ENCODE measurements around the gene GTF2E1.

DNA sequence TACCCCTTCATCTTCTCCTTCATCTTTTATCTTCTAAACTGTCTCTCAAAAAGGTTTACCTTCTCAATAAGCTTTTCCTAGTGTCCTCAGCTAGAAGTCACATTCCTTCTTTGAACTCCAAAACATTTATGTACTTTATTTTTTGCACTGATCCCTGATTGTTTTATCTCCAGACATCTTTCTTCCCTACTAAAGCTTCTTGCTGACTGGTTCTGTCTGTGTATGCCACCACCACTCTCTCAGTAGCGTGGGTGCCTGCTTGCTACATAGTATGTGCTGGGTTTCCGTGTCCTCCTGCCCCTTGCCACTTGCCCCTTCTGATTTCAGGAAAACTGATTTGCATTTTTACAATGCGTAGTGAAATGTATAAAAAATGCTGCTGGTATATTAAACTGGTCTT is 24.0 kb downstream of the GTF2E1 start:
- TF ChIP-seq BCL11A (IDR thresholded peaks at IDR 0.05; ENCODE audit: low read depth, low read length) = no peak
- TF ChIP-seq POLR2A (IDR thresholded peaks at IDR 0.05; ENCODE audit: low read depth, low read length) = no peak
- no peak for TF ChIP-seq SREBF2 (IDR thresholded peaks at IDR 0.05; ENCODE audit: low read length)
- TF ChIP-seq, protein P1, sequence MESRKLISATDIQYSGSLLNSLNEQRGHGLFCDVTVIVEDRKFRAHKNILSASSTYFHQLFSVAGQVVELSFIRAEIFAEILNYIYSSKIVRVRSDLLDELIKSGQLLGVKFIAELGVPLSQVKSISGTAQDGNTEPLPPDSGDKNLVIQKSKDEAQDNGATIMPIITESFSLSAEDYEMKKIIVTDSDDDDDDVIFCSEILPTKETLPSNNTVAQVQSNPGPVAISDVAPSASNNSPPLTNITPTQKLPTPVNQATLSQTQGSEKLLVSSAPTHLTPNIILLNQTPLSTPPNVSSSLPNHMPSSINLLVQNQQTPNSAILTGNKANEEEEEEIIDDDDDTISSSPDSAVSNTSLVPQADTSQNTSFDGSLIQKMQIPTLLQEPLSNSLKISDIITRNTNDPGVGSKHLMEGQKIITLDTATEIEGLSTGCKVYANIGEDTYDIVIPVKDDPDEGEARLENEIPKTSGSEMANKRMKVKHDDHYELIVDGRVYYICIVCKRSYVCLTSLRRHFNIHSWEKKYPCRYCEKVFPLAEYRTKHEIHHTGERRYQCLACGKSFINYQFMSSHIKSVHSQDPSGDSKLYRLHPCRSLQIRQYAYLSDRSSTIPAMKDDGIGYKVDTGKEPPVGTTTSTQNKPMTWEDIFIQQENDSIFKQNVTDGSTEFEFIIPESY (IDR thresholded peaks at IDR 0.05) = no peak
- no peak for TF ChIP-seq BHLHE40 (IDR thresholded peaks at IDR 0.05; ENCODE audit: borderline replicate concordance in 1 of 2, low read depth in 2 of 2, low read length in 1 of 2)
- TF ChIP-seq ETV6 (conservative IDR thresholded peaks at IDR 0.05 in 1 of 2, IDR thresholded peaks at IDR 0.05 in 1 of 2; ENCODE audit: borderline replicate concordance in 1 of 2, low read depth in 1 of 2) = no peak
- TF ChIP-seq, protein P2, sequence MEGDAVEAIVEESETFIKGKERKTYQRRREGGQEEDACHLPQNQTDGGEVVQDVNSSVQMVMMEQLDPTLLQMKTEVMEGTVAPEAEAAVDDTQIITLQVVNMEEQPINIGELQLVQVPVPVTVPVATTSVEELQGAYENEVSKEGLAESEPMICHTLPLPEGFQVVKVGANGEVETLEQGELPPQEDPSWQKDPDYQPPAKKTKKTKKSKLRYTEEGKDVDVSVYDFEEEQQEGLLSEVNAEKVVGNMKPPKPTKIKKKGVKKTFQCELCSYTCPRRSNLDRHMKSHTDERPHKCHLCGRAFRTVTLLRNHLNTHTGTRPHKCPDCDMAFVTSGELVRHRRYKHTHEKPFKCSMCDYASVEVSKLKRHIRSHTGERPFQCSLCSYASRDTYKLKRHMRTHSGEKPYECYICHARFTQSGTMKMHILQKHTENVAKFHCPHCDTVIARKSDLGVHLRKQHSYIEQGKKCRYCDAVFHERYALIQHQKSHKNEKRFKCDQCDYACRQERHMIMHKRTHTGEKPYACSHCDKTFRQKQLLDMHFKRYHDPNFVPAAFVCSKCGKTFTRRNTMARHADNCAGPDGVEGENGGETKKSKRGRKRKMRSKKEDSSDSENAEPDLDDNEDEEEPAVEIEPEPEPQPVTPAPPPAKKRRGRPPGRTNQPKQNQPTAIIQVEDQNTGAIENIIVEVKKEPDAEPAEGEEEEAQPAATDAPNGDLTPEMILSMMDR (IDR thresholded peaks at IDR 0.05 in 2 of 3, conservative IDR thresholded peaks at IDR 0.05 in 1 of 3; ENCODE audit: control insufficient read depth in 2 of 3, extremely low read depth in 1 of 3, insufficient read depth in 1 of 3, low read depth in 3 of 3, low read length in 3 of 3) = no peak
- TF ChIP-seq, protein P3, sequence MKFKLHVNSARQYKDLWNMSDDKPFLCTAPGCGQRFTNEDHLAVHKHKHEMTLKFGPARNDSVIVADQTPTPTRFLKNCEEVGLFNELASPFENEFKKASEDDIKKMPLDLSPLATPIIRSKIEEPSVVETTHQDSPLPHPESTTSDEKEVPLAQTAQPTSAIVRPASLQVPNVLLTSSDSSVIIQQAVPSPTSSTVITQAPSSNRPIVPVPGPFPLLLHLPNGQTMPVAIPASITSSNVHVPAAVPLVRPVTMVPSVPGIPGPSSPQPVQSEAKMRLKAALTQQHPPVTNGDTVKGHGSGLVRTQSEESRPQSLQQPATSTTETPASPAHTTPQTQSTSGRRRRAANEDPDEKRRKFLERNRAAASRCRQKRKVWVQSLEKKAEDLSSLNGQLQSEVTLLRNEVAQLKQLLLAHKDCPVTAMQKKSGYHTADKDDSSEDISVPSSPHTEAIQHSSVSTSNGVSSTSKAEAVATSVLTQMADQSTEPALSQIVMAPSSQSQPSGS (IDR thresholded peaks at IDR 0.05; ENCODE audit: low read length) = no peak
- TF ChIP-seq EZH2 (IDR thresholded peaks at IDR 0.05; ENCODE audit: borderline replicate concordance, control insufficient read depth, low read depth, low read length) = no peak
- no peak for TF ChIP-seq GABPA (IDR thresholded peaks at IDR 0.05; ENCODE audit: low read depth)
